ENCODE data around the gene MTARC2.

DNA sequence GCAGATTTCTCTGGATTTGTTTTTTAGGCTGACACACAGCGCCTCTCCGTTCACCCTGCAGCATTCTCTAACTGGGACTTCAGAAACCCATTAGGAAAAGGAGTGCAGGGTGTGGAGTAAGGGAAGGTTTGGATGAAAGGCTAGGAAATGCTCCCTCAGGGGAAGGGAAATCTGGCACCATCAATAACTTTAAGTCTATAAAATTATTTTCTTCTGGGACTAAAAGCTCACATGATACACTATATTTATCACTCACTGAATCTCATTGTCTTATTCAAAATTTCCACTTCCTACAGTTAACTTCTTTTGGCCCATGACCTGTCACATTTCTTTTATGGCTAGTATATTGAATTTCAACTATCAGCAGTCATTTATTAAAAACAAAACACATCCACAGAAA, 85.3 kb downstream of the MTARC2 start:
- TF ChIP-seq, protein P1, sequence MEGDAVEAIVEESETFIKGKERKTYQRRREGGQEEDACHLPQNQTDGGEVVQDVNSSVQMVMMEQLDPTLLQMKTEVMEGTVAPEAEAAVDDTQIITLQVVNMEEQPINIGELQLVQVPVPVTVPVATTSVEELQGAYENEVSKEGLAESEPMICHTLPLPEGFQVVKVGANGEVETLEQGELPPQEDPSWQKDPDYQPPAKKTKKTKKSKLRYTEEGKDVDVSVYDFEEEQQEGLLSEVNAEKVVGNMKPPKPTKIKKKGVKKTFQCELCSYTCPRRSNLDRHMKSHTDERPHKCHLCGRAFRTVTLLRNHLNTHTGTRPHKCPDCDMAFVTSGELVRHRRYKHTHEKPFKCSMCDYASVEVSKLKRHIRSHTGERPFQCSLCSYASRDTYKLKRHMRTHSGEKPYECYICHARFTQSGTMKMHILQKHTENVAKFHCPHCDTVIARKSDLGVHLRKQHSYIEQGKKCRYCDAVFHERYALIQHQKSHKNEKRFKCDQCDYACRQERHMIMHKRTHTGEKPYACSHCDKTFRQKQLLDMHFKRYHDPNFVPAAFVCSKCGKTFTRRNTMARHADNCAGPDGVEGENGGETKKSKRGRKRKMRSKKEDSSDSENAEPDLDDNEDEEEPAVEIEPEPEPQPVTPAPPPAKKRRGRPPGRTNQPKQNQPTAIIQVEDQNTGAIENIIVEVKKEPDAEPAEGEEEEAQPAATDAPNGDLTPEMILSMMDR (conservative IDR thresholded peaks at IDR 0.05 in 1 of 2, IDR thresholded peaks at IDR 0.05 in 1 of 2; ENCODE audit: low read depth in 1 of 2, low read length in 2 of 2), result no peak
- no peak for TF ChIP-seq EZH2 (IDR thresholded peaks at IDR 0.05; ENCODE audit: low read length, missing control alignments)
